Aorta (tissue), 5 donors: Measurements from ENCODE around the gene PHF23. TPM values are rescaled to one million over a fixed set of nuclear protein-coding genes. Genes with fewer than 3 reads are reported as not detected.

Experiments used
- ATAC-seq: fragments of 200-7000 bp; cut with Tn5 transposase; one replicate; pipeline ENCODE4 v1.9.1; 2022; ENCODE audit warnings: moderate library complexity; ENCODE audit not compliant: low FRiP score
- DNase-seq, 2 donors: peaks; one replicate each; pipeline ENCODE4 v3.0.0-alpha.2; 2020
- H3K27ac ChIP-seq, 2 donors: one replicate each; pipeline ENCODE4 v1.5.1; 2013; ENCODE audit warnings: low read length in 2 of 2, mild to moderate bottlenecking in 2 of 2, moderate library complexity in 2 of 2, control low read depth in 1 of 2, inconsistent platforms in 1 of 2, low read depth in 1 of 2
- H3K27me3 ChIP-seq, 2 donors: one replicate each; pipeline ENCODE4 v1.6.1; 2013; ENCODE audit warnings: control low read depth in 1 of 2, low read length in 1 of 2, mild to moderate bottlenecking in 1 of 2, moderate library complexity in 1 of 2; ENCODE audit not compliant: insufficient read depth in 2 of 2, control insufficient read depth in 1 of 2
- H3K36me3 ChIP-seq, 2 donors: one replicate each; pipeline ENCODE4 v1.6.1; 2013; ENCODE audit warnings: control low read depth in 1 of 2, low read length in 1 of 2, mild to moderate bottlenecking in 1 of 2; ENCODE audit not compliant: insufficient read depth in 2 of 2, control insufficient read depth in 1 of 2
- H3K4me1 ChIP-seq, 2 donors: one replicate each; pipeline ENCODE4 v1.6.1; 2013; ENCODE audit warnings: low read length in 2 of 2, control low read depth in 1 of 2, mild to moderate bottlenecking in 1 of 2, moderate library complexity in 1 of 2; ENCODE audit not compliant: insufficient read depth in 2 of 2, control insufficient read depth in 1 of 2
- H3K4me3 ChIP-seq, 2 donors: one replicate each; pipeline ENCODE4 v1.5.1; 2013; ENCODE audit warnings: low read length in 2 of 2, control low read depth in 1 of 2, mild to moderate bottlenecking in 1 of 2
- H3K9me3 ChIP-seq: one replicate; pipeline ENCODE4 v1.6.1; 2013; ENCODE audit warnings: mild to moderate bottlenecking, low read length; ENCODE audit not compliant: control insufficient read depth
- WGBS, 2 donors: extraction: QIAGEN DNeasy Blood & Tissue Kit; methylation state at CpG; one replicate each; pipeline ENCODE4 v1.1.7; 2013; 5-methylcytosine and 5-hydroxymethylcytosine counted together
- intact Hi-C, 2 donors: fragments of 100-400 bp; cut with DNase I; formaldehyde crosslinking; loops; one replicate each; pipeline versions ENCODE4 v1.14.2 to v1.15.0; 2022
- polyA plus RNA-seq, 2 donors: library from polyadenylated mRNA; stranded (reverse); fragments of 200-250 nt; gene quantifications; one replicate each; pipeline ENCODE4 v1.2.3, GENCODE V29; 2013
- total RNA-seq, 2 donors: library from RNA; stranded (reverse); fragmentation: NEBNext Ultra II Directional; extraction: Animal tissue kit (Norgen Biotek cat#: 25700); gene quantifications; one replicate each; pipeline ENCODE4 v1.2.1, GENCODE V29; 2021
- donor health status: healthy with polysubstance abuse.
- donor health status: Bipolar disorder and iron deficiency.
- donor health status: DM: no; HTN: no; CAD: no.
- donor health status: DM: no; HTN: no; CAD: no.
- donor health status: DM: yes; HTN: yes; CAD: no.

The PHF23 gene
- total and polyA plus RNA-seq, 4 donors: 19.2 to 30.8 (median 26.4) TPM

- intact Hi-C loops: no loop called here
- Histone ChIP-seq H3K27ac (peak overlapping the region in 1 of 2 donors; percentile 96), H3K9me3 (no peaks in the 10 kb centered on the region), H3K4me3 (peak overlapping the region; percentile 20 to 51), H3K27me3 (no peaks in the 10 kb centered on the region), H3K4me1 (peaks cover 0 to 3% of the 10 kb centered on the region in 2 donors), H3K36me3 (peaks cover 0 to 2% of the 10 kb centered on the region in 2 donors)
- WGBS, 2 donors: 0% methylated on average over 42 to 49 of the region's 49 CpGs
- DNase-seq: peak; percentile 98
- ATAC-seq: peak; percentile 88
Measured at GRCh38 chr17:7242717-7243452, 3.6 kb upstream of the PHF23 start.

- Histone ChIP-seq H3K4me1 (peaks cover 0 to 3% of the 10 kb centered on the region in 2 donors), H3K4me3 (peak within 1 kb of the TSS; percentile 48 to 51), H3K27me3 (no peaks in the 10 kb centered on the region), H3K27ac (peak within 1 kb of the TSS; percentile 72 to 96), H3K36me3 (peaks cover 0 to 2% of the 10 kb centered on the region in 2 donors), H3K9me3 (no peaks in the 10 kb centered on the region)
- intact Hi-C loops: no loop called here
- DNase-seq (peak; percentile 96 to 98), ATAC-seq (peak; percentile 90)
- WGBS, 2 donors: 0 to 1% methylated on average over 58 to 62 of the region's 62 CpGs
Measured at GRCh38 chr17:7241783-7242716, 2.8 kb upstream of the PHF23 start, which contains the start of gene GABARAP. Gene GABARAP, minus strand, starts transcription at chr17:7242449. Its CDS starts 119 bp downstream, at chr17:7242330.

GRCh38 chr17:7241090-7241733 lies 2.0 kb upstream of the PHF23 start:
- Histone ChIP-seq H3K36me3 (peaks cover 0 to 2% of the 10 kb centered on the region in 2 donors), H3K4me1 (peaks cover 0 to 3% of the 10 kb centered on the region in 2 donors)
- 27 to 28% methylated on average over 9 of the region's 9 CpGs for WGBS, 2 donors

GRCh38 chr17:7240375-7240774 lies 1.1 kb upstream of the PHF23 start:
- H3K4me1 ChIP-seq: peaks cover 0 to 3% of the 10 kb centered on the region in 2 donors
- 64 to 71% methylated on average over 4 of the region's 4 CpGs for WGBS, 2 donors
- no peak overlapping the region for H3K27ac ChIP-seq
- DNase-seq (no peak), ATAC-seq (no peak)
- no peaks in the 10 kb centered on the region for H3K27me3 ChIP-seq
- H3K9me3 ChIP-seq: no peaks in the 10 kb centered on the region
- no peak overlapping the region for H3K4me3 ChIP-seq
- intact Hi-C loops: no loop called here
- H3K36me3 ChIP-seq: no peaks in the 10 kb centered on the region

More at GRCh38 chr17:7241090-7241733, 2.0 kb upstream of the PHF23 start:
- peak overlapping the region in 1 of 2 donors; percentile 38 for H3K27ac ChIP-seq
- DNase-seq: no peak
- H3K27me3 ChIP-seq: no peaks in the 10 kb centered on the region
- ATAC-seq: no peak
- H3K9me3 ChIP-seq: no peaks in the 10 kb centered on the region
- peak overlapping the region; percentile 29 to 48 for H3K4me3 ChIP-seq
- intact Hi-C loops: no loop called here

GRCh38 chr17:7238420-7239090 lies 702 bp downstream of the PHF23 start:
- DNase-seq (peak in 1 of 2 donors; percentile 57), ATAC-seq (no peak)
- H3K27me3 ChIP-seq: no peaks in the 10 kb centered on the region
- peaks cover 0 to 3% of the 10 kb centered on the region in 2 donors for H3K4me1 ChIP-seq
- 1% methylated on average over 28 to 39 of the region's 39 CpGs for WGBS, 2 donors
- no peaks in the 10 kb centered on the region for H3K9me3 ChIP-seq
- H3K36me3 ChIP-seq: no peaks in the 10 kb centered on the region
- peak overlapping the region; percentile 93 to 96 for H3K4me3 ChIP-seq
- H3K27ac ChIP-seq: peak overlapping the region; percentile 20 to 66
- intact Hi-C loops: no loop called here

- H3K9me3 ChIP-seq: no peaks in the 10 kb centered on the region
- 1 to 3% methylated on average over 44 to 73 of the region's 73 CpGs for WGBS, 2 donors
- peaks cover 0 to 3% of the 10 kb centered on the region in 2 donors for H3K4me1 ChIP-seq
- H3K4me3 ChIP-seq: peak overlapping the region; percentile 93 to 96
- ATAC-seq (no peak), DNase-seq (peak; percentile 90 to 95)
- intact Hi-C loops: no loop called here
- H3K36me3 ChIP-seq: no peaks in the 10 kb centered on the region
- no peaks in the 10 kb centered on the region for H3K27me3 ChIP-seq
- H3K27ac ChIP-seq: peak overlapping the region in 1 of 2 donors; percentile 28
Measured at GRCh38 chr17:7237761-7238419, 1.4 kb downstream of the PHF23 start.

GRCh38 chr17:7237266-7237760 lies 1.9 kb downstream of the PHF23 start:
- no peaks in the 10 kb centered on the region for H3K27me3 ChIP-seq
- H3K4me3 ChIP-seq: peak overlapping the region in 1 of 2 donors; percentile 93
- ATAC-seq (no peak), DNase-seq (no peak)
- intact Hi-C loops: no loop called here
- no peaks in the 10 kb centered on the region for H3K9me3 ChIP-seq
- peaks cover 0 to 3% of the 10 kb centered on the region in 2 donors for H3K4me1 ChIP-seq
- no peaks in the 10 kb centered on the region for H3K36me3 ChIP-seq
- H3K27ac ChIP-seq: peak overlapping the region in 1 of 2 donors; percentile 48
- 31% methylated on average over 6 of the region's 6 CpGs for WGBS, 2 donors
